H9 (cell line): Measurements from ENCODE around the gene PPP4R3B. TPM values are rescaled to one million over a fixed set of nuclear protein-coding genes. Genes with fewer than 3 reads are reported as not detected.
A peak's percentile ranks its signal among the peaks of the same experiment; 100 is the strongest.

Source experiments
- DNase-seq: peaks from one replicate; pipeline ENCODE4 v3.0.0-alpha.2; 2017
- H2AFZ ChIP-seq: one replicate; pipeline ENCODE4 v1.6.1; 2013; ENCODE audit warnings: mild to moderate bottlenecking, low read length, control low read depth, moderate library complexity
- H2AK5ac ChIP-seq: 2 replicates; pipeline ENCODE4 v1.6.1; 2013; ENCODE audit warnings: low read length, control low read depth, mixed read lengths; ENCODE audit not compliant: insufficient read length
- H2BK120ac ChIP-seq: one replicate; pipeline ENCODE4 v1.6.1; 2013; ENCODE audit warnings: low read depth, mild to moderate bottlenecking, low read length, control low read depth, inconsistent platforms; ENCODE audit not compliant: poor library complexity, severe bottlenecking
- H2BK12ac ChIP-seq: 2 replicates; pipeline ENCODE4 v1.6.1; 2013; ENCODE audit warnings: low read length, control low read depth, mixed read lengths, low read depth; ENCODE audit not compliant: insufficient read length
- H2BK15ac ChIP-seq: 2 replicates; pipeline ENCODE4 v1.6.1; 2013; ENCODE audit warnings: low read depth, low read length, control low read depth
- H2BK20ac ChIP-seq: one replicate; pipeline ENCODE4 v1.6.1; 2013; ENCODE audit warnings: low read depth, mild to moderate bottlenecking, low read length, control low read depth, inconsistent platforms; ENCODE audit not compliant: poor library complexity, severe bottlenecking
- H2BK5ac ChIP-seq: 2 replicates; pipeline ENCODE4 v1.6.1; 2013; ENCODE audit warnings: low read length, control low read depth, mixed read lengths; ENCODE audit not compliant: insufficient read length
- H3K14ac ChIP-seq: 2 replicates; pipeline ENCODE4 v1.6.1; 2013; ENCODE audit warnings: low read length, control low read depth; ENCODE audit not compliant: insufficient read depth
- H3K18ac ChIP-seq: 2 replicates; pipeline ENCODE4 v1.6.1; 2013; ENCODE audit warnings: low read depth, mild to moderate bottlenecking, mixed read lengths, low read length, control low read depth; ENCODE audit not compliant: insufficient read length
- H3K23ac ChIP-seq: 2 replicates; pipeline ENCODE4 v1.6.1; 2013; ENCODE audit warnings: low read length, control low read depth, mixed read lengths, low read depth; ENCODE audit not compliant: insufficient read length
- H3K23me2 ChIP-seq: 2 replicates; pipeline ENCODE4 v1.6.1; 2013; ENCODE audit warnings: low read depth, mild to moderate bottlenecking, mixed read lengths, low read length, control low read depth; ENCODE audit not compliant: insufficient read length, poor library complexity, severe bottlenecking
- H3K27ac ChIP-seq: 2 replicates; pipeline ENCODE4 v1.5.1; 2013; ENCODE audit warnings: low read length, control low read depth, mixed read lengths, low read depth; ENCODE audit not compliant: insufficient read length
- H3K27me3 ChIP-seq: 2 replicates; pipeline ENCODE4 v1.6.1; 2013; ENCODE audit warnings: low read length, control low read depth, inconsistent platforms; ENCODE audit not compliant: insufficient read depth
- H3K4ac ChIP-seq: 2 replicates; pipeline ENCODE4 v1.6.1; 2013; ENCODE audit warnings: low read depth, mild to moderate bottlenecking, control low read depth, inconsistent platforms, low read length, moderate library complexity
- H3K4me1 ChIP-seq: 2 replicates; pipeline ENCODE4 v1.6.1; 2013; ENCODE audit warnings: low read length, control low read depth, inconsistent platforms; ENCODE audit not compliant: insufficient read depth
- H3K4me2 ChIP-seq: 2 replicates; pipeline ENCODE4 v1.6.1; 2013; ENCODE audit warnings: low read length, control low read depth, mixed read lengths; ENCODE audit not compliant: insufficient read length, insufficient read depth
- H3K56ac ChIP-seq: 2 replicates; pipeline ENCODE4 v1.6.1; 2013; ENCODE audit warnings: low read depth, mild to moderate bottlenecking, mixed read lengths, low read length, control low read depth; ENCODE audit not compliant: insufficient read length
- H3K79me1 ChIP-seq: 2 replicates; pipeline ENCODE4 v1.6.1; 2013; ENCODE audit warnings: low read depth, mild to moderate bottlenecking, moderate library complexity, low read length, control low read depth, inconsistent platforms; ENCODE audit not compliant: insufficient read depth, poor library complexity, severe bottlenecking
- H3K79me2 ChIP-seq: 2 replicates; pipeline ENCODE4 v1.6.1; 2013; ENCODE audit warnings: low read length, control low read depth, inconsistent platforms; ENCODE audit not compliant: insufficient read depth
- H3K9ac ChIP-seq: 2 replicates; pipeline ENCODE4 v1.6.1; 2013; ENCODE audit warnings: low read length, control low read depth, mixed read lengths; ENCODE audit not compliant: insufficient read length; ENCODE audit errors: extremely low read depth
- H3K9me3 ChIP-seq: one replicate; pipeline ENCODE4 v1.6.1; 2013; ENCODE audit warnings: low read depth, low read length, inconsistent platforms; ENCODE audit not compliant: control insufficient read depth
- H3T11ph ChIP-seq: one replicate; pipeline ENCODE4 v1.6.1; 2013; ENCODE audit warnings: mild to moderate bottlenecking, low read length, control low read depth, inconsistent platforms
- H4K20me1 ChIP-seq: one replicate; pipeline ENCODE4 v1.6.1; 2013; ENCODE audit not compliant: control insufficient read depth, insufficient read length, insufficient read depth
- H4K5ac ChIP-seq: 2 replicates; pipeline ENCODE4 v1.6.1; 2013; ENCODE audit warnings: low read depth, mild to moderate bottlenecking, mixed read lengths, low read length, control low read depth; ENCODE audit not compliant: insufficient read length
- H4K8ac ChIP-seq: replicated peaks from 2 replicates; pipeline ENCODE4 v1.6.1; 2013; ENCODE audit warnings: low read length, control low read depth, mixed read lengths, low read depth; ENCODE audit not compliant: insufficient read length
- H4K91ac ChIP-seq: 2 replicates; pipeline ENCODE4 v1.6.1; 2013; ENCODE audit warnings: low read depth, mild to moderate bottlenecking, moderate library complexity, mixed read lengths, low read length, control low read depth; ENCODE audit not compliant: insufficient read length
- H3K27ac Mint-ChIP-seq, 3 experiments: 2 replicates in 2 of 3; 3 replicates in 1 of 3; pipeline ENCODE4 v1.8.0; 2020 to 2021; ENCODE audit warnings: mixed read lengths in 3 of 3, mild to moderate bottlenecking in 1 of 3, moderate library complexity in 1 of 3
- H3K27me3 Mint-ChIP-seq: 2 replicates; pipeline ENCODE4 v1.8.0; 2021; ENCODE audit warnings: low read depth, mild to moderate bottlenecking, moderate library complexity, mixed read lengths
- H3K36me3 Mint-ChIP-seq, 3 experiments: 2 replicates in 2 of 3; 3 replicates in 1 of 3; pipeline ENCODE4 v1.8.0; 2020 to 2021; ENCODE audit warnings: low read depth in 3 of 3, mixed read lengths in 3 of 3; ENCODE audit not compliant: insufficient read depth in 1 of 3
- H3K4me1 Mint-ChIP-seq, 2 experiments: 2 replicates each; pipeline ENCODE4 v1.8.0; 2020; ENCODE audit warnings: mixed read lengths in 2 of 2
- H3K4me3 Mint-ChIP-seq, 2 experiments: 2 replicates in 1 of 2; 3 replicates in 1 of 2; pipeline ENCODE4 v1.8.0; 2020 to 2021; ENCODE audit warnings: mild to moderate bottlenecking in 2 of 2, mixed read lengths in 2 of 2, moderate library complexity in 1 of 2
- H3K9me3 Mint-ChIP-seq, 2 experiments: 2 replicates in 1 of 2; 3 replicates in 1 of 2; pipeline ENCODE4 v1.8.0; 2020; ENCODE audit warnings: mild to moderate bottlenecking in 2 of 2, mixed read lengths in 2 of 2, moderate library complexity in 1 of 2
- WGBS: extraction: QIAGEN DNeasy Blood & Tissue Kit; methylation state at CpG from one replicate; pipeline ENCODE4 v1.1.7; 2013; ENCODE audit warnings: missing lambda C conversion rate, low lambda C conversion rate, mixed read lengths; ENCODE audit not compliant: insufficient read length; ENCODE audit errors: extremely low coverage; 5-methylcytosine and 5-hydroxymethylcytosine counted together
- total RNA-seq: library from RNA; stranded (reverse); gene quantifications from 2 replicates; pipeline ENCODE4 v1.2.1, GENCODE V29; 2021
- TF ChIP-seq, protein P1 (sequence below): fragments of 200-600 bp; sonication (generic); conservative IDR thresholded peaks from 3 replicates; pipeline ENCODE4 v1.8.0; 2021; ENCODE audit warnings: antibody characterized with exemption, mild to moderate bottlenecking

The PPP4R3B gene
- total RNA-seq, 1 experiment from 2014 or later = 37.6 TPM

DNA sequence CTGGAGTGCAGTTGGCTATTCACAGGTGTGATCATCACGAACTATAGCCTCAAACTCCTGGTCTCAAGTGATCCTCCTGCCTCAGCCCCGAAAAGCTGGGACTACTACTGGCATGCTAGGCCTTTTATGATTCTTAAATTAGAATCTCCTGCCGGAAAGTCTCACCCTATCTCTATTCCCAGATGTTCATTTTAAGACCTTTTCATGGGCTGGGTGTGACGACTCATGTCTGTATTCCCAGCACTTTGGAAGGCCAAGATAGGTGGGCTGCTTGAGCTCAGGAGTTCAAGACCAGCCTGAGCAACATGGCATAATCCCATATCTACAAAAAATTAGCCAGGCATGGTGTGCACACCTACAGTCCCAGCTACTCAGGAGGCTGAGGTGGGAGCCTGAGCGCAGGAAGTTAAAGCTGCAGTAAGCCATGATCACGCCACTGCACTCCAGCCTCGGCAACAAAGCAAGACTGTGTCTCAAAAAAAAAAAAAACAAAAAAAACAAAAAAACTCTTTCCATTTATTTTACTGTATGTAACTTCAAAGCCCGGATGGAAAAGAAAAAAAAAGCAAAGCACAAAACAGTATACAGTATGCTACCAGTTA is 8.1 kb downstream of the PPP4R3B start:
- Mint-ChIP-seq H3K9me3 (no peaks in the 10 kb centered on the region), H3K27ac (peak overlapping the region; percentile 44 to 72 (median 53); a peak in 4 of 7 replicates)

More for the DNA sequence above, 8.1 kb downstream of the PPP4R3B start:
- H2BK20ac ChIP-seq = no peak overlapping the region
- H4K20me1 ChIP-seq = no peaks in the 10 kb centered on the region
- H3T11ph ChIP-seq = no peak overlapping the region
- H4K5ac ChIP-seq = no peak overlapping the region
- TF ChIP-seq, protein P1, sequence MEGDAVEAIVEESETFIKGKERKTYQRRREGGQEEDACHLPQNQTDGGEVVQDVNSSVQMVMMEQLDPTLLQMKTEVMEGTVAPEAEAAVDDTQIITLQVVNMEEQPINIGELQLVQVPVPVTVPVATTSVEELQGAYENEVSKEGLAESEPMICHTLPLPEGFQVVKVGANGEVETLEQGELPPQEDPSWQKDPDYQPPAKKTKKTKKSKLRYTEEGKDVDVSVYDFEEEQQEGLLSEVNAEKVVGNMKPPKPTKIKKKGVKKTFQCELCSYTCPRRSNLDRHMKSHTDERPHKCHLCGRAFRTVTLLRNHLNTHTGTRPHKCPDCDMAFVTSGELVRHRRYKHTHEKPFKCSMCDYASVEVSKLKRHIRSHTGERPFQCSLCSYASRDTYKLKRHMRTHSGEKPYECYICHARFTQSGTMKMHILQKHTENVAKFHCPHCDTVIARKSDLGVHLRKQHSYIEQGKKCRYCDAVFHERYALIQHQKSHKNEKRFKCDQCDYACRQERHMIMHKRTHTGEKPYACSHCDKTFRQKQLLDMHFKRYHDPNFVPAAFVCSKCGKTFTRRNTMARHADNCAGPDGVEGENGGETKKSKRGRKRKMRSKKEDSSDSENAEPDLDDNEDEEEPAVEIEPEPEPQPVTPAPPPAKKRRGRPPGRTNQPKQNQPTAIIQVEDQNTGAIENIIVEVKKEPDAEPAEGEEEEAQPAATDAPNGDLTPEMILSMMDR = no peak
- no peak overlapping the region for H2BK15ac ChIP-seq
- no peak overlapping the region for H3K9ac ChIP-seq
- no peaks in the 10 kb centered on the region for H3K4me1 ChIP-seq
- H3K27me3 Mint-ChIP-seq = no peaks in the 10 kb centered on the region
- H3K4me2 ChIP-seq = no peak overlapping the region
- H3K9me3 ChIP-seq = no peaks in the 10 kb centered on the region
- H4K91ac ChIP-seq = no peak overlapping the region
- H3K4me1 Mint-ChIP-seq = no peaks in the 10 kb centered on the region
- H2BK12ac ChIP-seq = no peak overlapping the region
- H3K4ac ChIP-seq = no peak overlapping the region
- H2AK5ac ChIP-seq = no peak overlapping the region
- no peaks in the 10 kb centered on the region for H3K79me1 ChIP-seq
- H3K56ac ChIP-seq = no peak overlapping the region
- H3K79me2 ChIP-seq = no peaks in the 10 kb centered on the region; the same call in 1 of the 2 replicates
- H3K23ac ChIP-seq = no peak overlapping the region
- H3K18ac ChIP-seq = no peak overlapping the region
- no peak overlapping the region for H2BK5ac ChIP-seq
- no peak overlapping the region for H2BK120ac ChIP-seq
- H3K23me2 ChIP-seq = no peaks in the 10 kb centered on the region
- WGBS = no CpG with 5 or more reads among the region's 8 CpGs
- H4K8ac ChIP-seq = no peak overlapping the region
- no peak for DNase-seq
- H3K36me3 Mint-ChIP-seq = peaks cover 4 to 33% (median 32%) of the 10 kb centered on the region in 3 experiments; a peak in 6 of 7 replicates
- no peak overlapping the region for H3K14ac ChIP-seq
- no peaks in the 10 kb centered on the region for H3K27me3 ChIP-seq
- no peak overlapping the region for H3K4me3 Mint-ChIP-seq
- H2AFZ ChIP-seq = no peak overlapping the region
- H3K27ac ChIP-seq = no peak overlapping the region
